Activated T-helper 1 cell treated with anti-CD3 and anti-CD28 coated beads, Interleukin-12 subunit alpha, Interleukin-12 subunit beta, Interleukin-2, Interleukin-4 antibody, amounts not matched to agents 30 ng/mL and 10 ng/mL and 1 ng/mL, durations not matched to agents 14 hours and 24 hours and 36 hours (primary cell): ENCODE results near the gene PANK1. TPM values are rescaled to one million over a fixed set of nuclear protein-coding genes. Genes with fewer than 3 reads are reported as not detected.
"Not testable (repeated sequence)": the region's sequence is repeated elsewhere in the genome, so short reads cannot be mapped to it uniquely, and the experiment has no call there.

Experiments used
- DNase-seq: peaks from one replicate; pipeline ENCODE4 v3.0.0; 2021; ENCODE audit warnings: low spot score
- H3K27ac Mint-ChIP-seq: one replicate; pipeline ENCODE4 v1.8.0; 2021; ENCODE audit warnings: mild to moderate bottlenecking, mixed read lengths
- H3K27me3 Mint-ChIP-seq: one replicate; pipeline ENCODE4 v1.8.0; 2022; ENCODE audit warnings: mild to moderate bottlenecking, moderate library complexity, mixed read lengths; ENCODE audit not compliant: insufficient read depth
- H3K36me3 Mint-ChIP-seq: one replicate; pipeline ENCODE4 v1.8.0; 2021; ENCODE audit warnings: low read depth, mixed read lengths
- H3K4me1 Mint-ChIP-seq: one replicate; pipeline ENCODE4 v1.8.0; 2021; ENCODE audit warnings: low read depth, mixed read lengths
- H3K4me3 Mint-ChIP-seq: one replicate; pipeline ENCODE4 v1.8.0; 2021; ENCODE audit warnings: mild to moderate bottlenecking, moderate library complexity, mixed read lengths
- H3K9me3 Mint-ChIP-seq: one replicate; pipeline ENCODE4 v1.8.0; 2021; ENCODE audit warnings: mixed read lengths
- intact Hi-C: fragments of 100-400 bp; cut with micrococcal nuclease; formaldehyde crosslinking; loops from one replicate; pipeline ENCODE4 v1.15.1; 2024
- total RNA-seq: library from RNA; stranded (reverse); gene quantifications from 2 replicates; pipeline ENCODE4 v1.2.3, GENCODE V29; 2022

The PANK1 gene
- total RNA-seq, 1 donor from 2014 or later, result 3.2 TPM

DNA sequence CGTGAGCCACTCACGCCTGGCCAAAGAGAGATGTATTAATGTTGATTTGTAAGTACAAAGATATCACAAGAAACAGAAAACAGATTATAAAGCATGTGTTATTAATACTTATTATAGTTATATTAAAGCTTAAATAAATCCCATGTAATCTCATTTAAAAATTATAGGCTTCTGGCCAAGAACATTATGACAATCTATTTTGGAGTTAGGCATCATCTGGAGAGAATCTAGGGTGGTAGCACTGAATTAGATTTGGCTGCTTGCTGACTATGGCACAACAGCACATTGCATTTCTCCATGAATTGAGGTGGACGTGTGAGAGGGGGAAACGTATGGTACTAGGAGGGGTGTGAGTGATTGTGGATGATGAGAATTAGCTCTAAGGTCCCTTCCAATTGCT lies 92.8 kb downstream of the PANK1 start:
- H3K9me3 Mint-ChIP-seq, result no peaks in the 10 kb centered on the region
- DNase-seq, result no peak
- H3K4me3 Mint-ChIP-seq, result no peak overlapping the region
- no peaks in the 10 kb centered on the region for H3K4me1 Mint-ChIP-seq
- no peak overlapping the region for H3K27ac Mint-ChIP-seq
- peaks cover 6% of the 10 kb centered on the region for H3K27me3 Mint-ChIP-seq
- no peaks in the 10 kb centered on the region for H3K36me3 Mint-ChIP-seq
- intact Hi-C loops, result no loop called here

DNA sequence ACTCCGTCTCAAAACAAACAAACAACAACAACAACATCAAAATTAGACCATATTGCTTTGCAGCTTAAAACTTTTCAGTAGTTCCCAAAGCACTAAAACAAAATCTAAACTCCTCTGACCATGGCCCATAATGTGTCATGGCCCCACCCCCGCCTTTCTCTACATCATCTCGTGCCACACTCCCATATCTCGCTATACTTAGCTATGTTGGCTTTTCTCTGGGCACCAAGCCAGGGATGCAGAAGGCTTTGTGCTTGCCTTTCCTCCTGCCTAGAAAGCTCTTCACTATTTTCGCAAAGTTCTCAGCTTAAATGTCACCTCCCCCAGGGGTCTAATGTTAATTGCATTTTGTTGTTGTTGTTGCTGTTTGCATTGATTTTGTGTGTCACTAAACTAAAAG lies 94.5 kb downstream of the PANK1 start:
- intact Hi-C loops, result no loop called here
- Mint-ChIP-seq H3K27ac (no peak overlapping the region), H3K36me3 (no peaks in the 10 kb centered on the region), H3K4me3 (no peak overlapping the region), H3K9me3 (no peaks in the 10 kb centered on the region), H3K4me1 (no peaks in the 10 kb centered on the region), H3K27me3 (peaks cover 6% of the 10 kb centered on the region)
- no peak for DNase-seq

DNA sequence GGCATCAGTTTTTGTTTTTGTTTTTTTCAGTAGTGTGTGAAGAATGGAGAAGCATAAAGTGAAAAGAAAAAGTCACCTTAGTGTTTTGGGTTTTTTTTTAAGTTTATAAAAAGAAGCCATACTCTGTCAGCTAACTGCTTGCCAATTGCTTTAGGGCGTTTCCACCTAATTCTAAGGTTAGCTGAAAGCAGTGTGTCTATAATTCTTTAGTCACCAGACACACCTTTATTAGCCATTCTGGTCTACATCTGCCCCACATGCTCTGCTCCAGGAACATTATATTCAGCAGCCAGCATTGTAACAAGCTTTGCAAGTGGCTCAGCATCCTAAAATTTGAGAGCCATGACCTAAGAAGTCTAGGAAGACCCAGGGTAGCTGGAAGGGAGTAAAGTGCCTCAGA lies 95.5 kb downstream of the PANK1 start:
- intact Hi-C loops, result no loop called here
- Mint-ChIP-seq H3K27ac (no peak overlapping the region), H3K4me3 (no peak overlapping the region), H3K4me1 (no peaks in the 10 kb centered on the region), H3K36me3 (no peaks in the 10 kb centered on the region), H3K9me3 (no peaks in the 10 kb centered on the region), H3K27me3 (peaks cover 6% of the 10 kb centered on the region)
- no peak for DNase-seq

DNA sequence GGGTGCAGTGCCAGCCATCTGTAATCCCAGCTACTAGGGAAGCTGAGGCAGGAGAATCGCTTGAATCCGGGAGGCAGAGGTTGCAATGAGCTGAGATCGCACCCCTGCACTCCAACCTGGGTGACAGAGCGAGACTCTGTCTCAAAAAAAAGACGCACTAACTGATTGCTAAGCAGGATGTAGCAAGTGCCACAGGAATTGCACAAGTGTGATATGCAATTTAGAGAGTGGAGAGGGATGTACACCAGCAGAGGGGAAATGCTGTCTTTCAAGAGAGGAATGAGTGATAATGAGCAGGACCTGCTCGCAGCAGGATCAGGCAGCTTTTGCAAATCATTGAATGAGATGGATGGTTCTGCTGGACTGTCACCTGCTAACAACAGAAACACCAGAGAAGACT lies 96.4 kb downstream of the PANK1 start:
- Mint-ChIP-seq H3K36me3 (no peaks in the 10 kb centered on the region), H3K9me3 (no peaks in the 10 kb centered on the region), H3K27ac (no peak overlapping the region), H3K4me1 (no peaks in the 10 kb centered on the region), H3K27me3 (peaks cover 4% of the 10 kb centered on the region), H3K4me3 (no peak overlapping the region)
- intact Hi-C loops, result no loop called here
- DNase-seq, result no peak

DNA sequence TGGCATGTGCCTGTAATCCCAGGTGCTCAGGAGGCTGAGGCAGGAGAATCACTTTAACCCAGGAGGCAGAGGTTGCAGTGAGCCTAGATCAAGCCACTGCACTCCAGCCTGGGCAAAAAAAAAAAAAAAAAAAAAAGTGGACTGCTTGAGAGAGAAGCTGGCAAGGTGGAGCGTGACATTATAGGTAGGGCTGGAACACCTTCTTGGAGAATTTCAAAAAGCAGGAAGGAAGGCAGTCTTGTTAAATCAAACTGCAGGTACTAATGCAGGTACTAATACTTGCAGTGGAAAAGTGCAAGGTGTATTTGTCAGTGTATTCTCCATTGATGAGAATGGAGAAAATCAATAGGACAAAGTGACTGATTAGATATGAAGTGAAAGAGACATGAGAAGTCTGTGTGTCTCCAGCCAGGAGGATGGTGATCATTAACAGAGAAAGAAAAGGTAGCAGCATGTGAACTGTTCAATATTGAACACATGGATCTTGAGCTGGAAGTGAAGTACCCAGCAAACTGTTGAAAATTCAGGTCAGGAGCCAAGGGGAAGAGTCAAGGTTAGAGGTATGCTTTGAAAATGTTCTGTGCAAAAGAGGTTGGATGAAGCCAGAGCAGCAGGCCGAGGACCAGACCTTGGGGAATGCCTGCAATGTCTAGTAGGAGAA lies 97.1 kb downstream of the PANK1 start:
- H3K27me3 Mint-ChIP-seq, result peaks cover 2% of the 10 kb centered on the region
- no peak for DNase-seq
- no peaks in the 10 kb centered on the region for H3K4me1 Mint-ChIP-seq
- no peaks in the 10 kb centered on the region for H3K9me3 Mint-ChIP-seq
- H3K27ac Mint-ChIP-seq, result no peak overlapping the region
- no peak overlapping the region for H3K4me3 Mint-ChIP-seq
- no peaks in the 10 kb centered on the region for H3K36me3 Mint-ChIP-seq
- intact Hi-C loops, result no loop called here

DNA sequence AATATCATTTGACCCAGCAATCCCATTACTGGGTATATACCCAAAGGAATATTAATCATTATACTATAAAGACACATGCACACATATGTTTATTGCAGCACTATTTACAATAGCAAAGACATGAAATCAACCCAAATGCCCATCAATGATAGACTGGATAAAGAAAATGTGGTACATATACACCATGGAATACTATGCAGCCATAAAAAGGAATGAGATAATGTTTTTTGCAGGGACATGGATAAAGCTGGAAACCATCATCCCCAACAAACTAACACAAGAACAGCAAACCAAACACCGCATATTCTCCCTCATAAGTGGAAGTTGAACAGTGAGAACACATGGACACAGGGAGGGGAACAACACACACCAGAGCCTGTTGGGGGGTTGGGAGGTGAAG lies 98.4 kb downstream of the PANK1 start:
- H3K9me3 Mint-ChIP-seq, H3K36me3 Mint-ChIP-seq, DNase-seq, H3K27ac Mint-ChIP-seq, H3K27me3 Mint-ChIP-seq, H3K4me3 Mint-ChIP-seq, H3K4me1 Mint-ChIP-seq, intact Hi-C loops: not testable (repeated sequence)

DNA sequence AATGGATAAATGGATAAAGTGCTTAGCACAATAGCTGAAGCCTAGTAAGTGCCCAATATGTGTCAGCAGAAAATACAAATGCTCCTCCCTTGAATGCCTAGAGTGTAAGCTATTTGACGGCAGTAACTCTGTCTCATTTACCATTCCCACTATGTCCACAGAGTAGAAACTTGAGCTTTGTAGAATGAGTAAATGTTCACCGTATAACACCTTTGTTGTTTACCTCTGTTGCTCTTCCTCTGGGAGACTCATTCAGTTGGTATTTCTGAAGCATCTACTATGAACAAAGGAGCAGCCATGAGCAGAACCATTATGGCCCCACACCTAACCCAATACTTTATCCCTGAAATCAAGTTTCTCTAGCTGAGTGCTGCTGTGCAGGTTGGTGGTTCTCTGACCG lies 101.2 kb downstream of the PANK1 start:
- intact Hi-C loops, result no loop called here
- Mint-ChIP-seq H3K4me1 (no peaks in the 10 kb centered on the region), H3K27me3 (peaks cover 8% of the 10 kb centered on the region), H3K27ac (no peak overlapping the region), H3K36me3 (no peaks in the 10 kb centered on the region), H3K9me3 (no peaks in the 10 kb centered on the region), H3K4me3 (no peak overlapping the region)
- DNase-seq, result no peak

DNA sequence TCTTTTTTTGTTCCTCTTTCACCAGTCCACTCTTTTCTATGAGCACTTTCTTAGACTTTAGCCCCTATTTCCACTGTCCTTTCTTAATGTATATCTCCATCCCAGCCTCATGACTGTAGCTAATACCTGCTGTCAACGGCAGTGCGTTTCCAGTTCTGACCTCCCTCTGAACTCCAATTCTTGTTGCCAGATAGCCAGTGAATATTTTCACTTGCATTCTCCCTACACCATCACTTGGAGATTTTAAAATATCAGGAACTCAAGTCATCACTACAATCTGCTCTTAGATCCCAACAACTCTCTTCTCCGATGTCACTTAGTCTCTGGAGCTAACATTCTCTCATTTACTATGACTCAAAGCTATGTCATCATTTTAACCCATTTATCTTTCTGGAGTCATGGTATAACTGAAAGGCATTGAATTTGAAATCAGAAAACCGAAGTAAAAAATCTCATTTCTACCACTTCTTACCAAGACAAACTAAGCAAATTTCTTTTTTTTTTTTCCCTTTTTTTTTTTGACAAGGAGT lies 104.6 kb downstream of the PANK1 start:
- H3K27ac Mint-ChIP-seq, result no peak overlapping the region
- no peak for DNase-seq
- no peaks in the 10 kb centered on the region for H3K36me3 Mint-ChIP-seq
- H3K4me1 Mint-ChIP-seq, result no peaks in the 10 kb centered on the region
- H3K9me3 Mint-ChIP-seq, result no peaks in the 10 kb centered on the region
- H3K27me3 Mint-ChIP-seq, result peaks cover 32% of the 10 kb centered on the region
- intact Hi-C loops, result no loop called here
- no peak overlapping the region for H3K4me3 Mint-ChIP-seq

DNA sequence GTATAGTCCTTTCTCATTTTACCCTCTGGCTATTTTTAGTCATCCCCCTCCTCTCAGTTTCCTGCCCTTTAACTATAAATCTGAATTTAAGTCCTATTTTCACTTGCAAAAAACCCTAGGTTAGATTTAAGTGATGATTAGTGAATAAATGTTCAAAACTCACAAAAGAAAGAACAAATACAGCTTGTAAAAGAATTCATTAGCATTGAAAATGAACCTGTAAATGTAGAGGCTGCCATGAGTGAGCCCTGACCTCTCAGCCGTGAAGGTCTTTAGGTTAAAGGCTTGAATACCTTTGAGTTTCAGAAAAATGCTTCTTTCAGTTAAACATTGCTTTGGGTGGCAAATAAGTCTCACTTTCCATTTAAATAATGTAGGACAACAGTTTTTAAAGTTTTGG lies 107.7 kb downstream of the PANK1 start:
- Mint-ChIP-seq H3K9me3 (no peaks in the 10 kb centered on the region), H3K27ac (no peak overlapping the region), H3K4me3 (no peak overlapping the region), H3K27me3 (peaks cover 54% of the 10 kb centered on the region), H3K36me3 (peaks cover 3% of the 10 kb centered on the region), H3K4me1 (peaks cover 5% of the 10 kb centered on the region)
- no peak for DNase-seq
- intact Hi-C loops, result no loop called here

DNA sequence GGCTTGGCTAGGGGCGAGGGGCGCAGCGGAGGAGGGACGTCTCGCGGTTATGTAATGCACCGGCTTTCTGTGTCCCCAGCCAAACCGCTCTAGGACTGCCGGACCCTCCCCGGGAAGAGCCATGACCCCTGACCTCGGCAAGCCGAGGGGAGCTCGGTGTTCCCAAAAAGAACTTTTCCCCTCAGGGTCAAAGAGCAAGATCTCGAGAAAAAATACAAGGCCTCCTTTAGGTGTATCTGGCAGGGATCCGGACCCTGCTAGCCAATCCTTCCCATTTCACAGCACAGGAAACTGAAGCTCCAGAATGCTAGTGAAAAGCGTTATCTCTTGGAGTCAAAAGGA lies 109.1 kb downstream of the PANK1 start:
- intact Hi-C loops, result no loop called here

DNA sequence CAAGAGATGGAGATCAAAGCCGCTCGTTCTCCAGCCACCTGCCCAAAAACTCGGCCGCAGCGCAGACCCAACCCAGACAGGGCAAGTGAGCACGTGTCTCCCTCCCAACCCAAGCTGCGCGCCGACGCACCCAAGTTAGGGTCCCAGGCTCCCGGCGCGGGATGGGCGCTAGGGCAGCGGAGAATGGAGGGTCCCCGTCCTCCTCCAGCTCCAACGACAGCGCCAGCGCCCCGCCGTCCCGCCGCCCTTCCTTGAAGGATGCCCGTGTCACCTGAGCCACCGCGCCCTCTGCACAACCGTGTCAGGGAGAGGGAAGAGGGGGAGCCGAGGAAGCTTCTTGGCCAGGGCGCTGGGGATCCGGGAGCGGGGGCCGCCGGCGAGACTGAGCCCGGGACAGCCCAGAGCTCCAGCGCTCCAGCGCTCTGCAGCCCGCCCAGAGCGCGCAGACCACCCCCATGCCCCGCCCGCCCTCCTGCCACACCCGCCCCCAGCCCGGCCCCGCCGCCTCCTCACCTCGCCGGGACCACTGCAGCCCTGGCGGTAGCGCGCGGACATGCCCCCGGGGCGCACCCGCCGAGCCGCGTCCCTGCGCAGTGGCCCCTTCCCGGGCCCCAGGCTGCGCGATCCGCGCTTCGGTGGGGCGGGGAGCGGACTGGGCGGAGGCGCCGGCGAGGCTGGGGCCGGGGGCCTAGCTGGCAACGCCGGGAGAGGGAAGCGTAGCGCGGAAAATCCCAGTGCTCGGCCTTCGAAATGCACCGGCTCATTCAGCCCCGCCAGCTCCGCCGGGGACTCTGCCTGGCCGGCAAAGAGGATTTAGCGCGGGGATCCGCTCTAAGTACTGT lies 109.7 kb downstream of the PANK1 start, which contains the start of gene SLC16A12:
SLC16A12 (minus strand) TSS at position 424 of the 842 bp plus-strand sequence. CDS start 73,016 bp downstream, outside the sequence.
- Mint-ChIP-seq H3K4me1 (peaks cover 5% of the 10 kb centered on the region), H3K9me3 (no peaks in the 10 kb centered on the region), H3K27ac (no peak within 1 kb of the TSS), H3K4me3 (no peak within 1 kb of the TSS), H3K36me3 (peaks cover 3% of the 10 kb centered on the region), H3K27me3 (peaks cover 60% of the 10 kb centered on the region)
- intact Hi-C loops, result no loop called here
- no peak for DNase-seq

More for the DNA sequence above, 109.1 kb downstream of the PANK1 start:
- H3K27ac Mint-ChIP-seq, result no peak overlapping the region
- no peak for DNase-seq
- H3K9me3 Mint-ChIP-seq, result no peaks in the 10 kb centered on the region
- H3K27me3 Mint-ChIP-seq, result peaks cover 63% of the 10 kb centered on the region
- no peak overlapping the region for H3K4me3 Mint-ChIP-seq
- H3K36me3 Mint-ChIP-seq, result peaks cover 3% of the 10 kb centered on the region
- peaks cover 5% of the 10 kb centered on the region for H3K4me1 Mint-ChIP-seq

DNA sequence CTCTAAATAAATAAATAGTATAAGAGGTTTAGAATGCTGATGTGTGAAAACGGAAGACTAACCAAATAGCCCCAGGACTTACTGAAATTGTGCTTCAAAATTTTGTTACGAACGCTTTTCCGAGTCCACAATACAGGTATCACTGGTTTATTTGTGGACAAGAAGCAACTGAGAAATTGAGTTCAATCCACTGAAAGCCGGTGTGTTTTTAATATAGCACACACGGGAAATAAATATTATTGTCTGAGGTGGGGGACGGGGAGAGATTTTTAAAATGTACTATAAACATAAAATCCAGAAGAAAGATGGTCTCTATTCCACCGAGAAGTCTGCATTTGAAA lies 110.2 kb downstream of the PANK1 start:
- intact Hi-C loops, result no loop called here
- Mint-ChIP-seq H3K36me3 (peaks cover 3% of the 10 kb centered on the region), H3K27me3 (peaks cover 58% of the 10 kb centered on the region), H3K27ac (no peak overlapping the region), H3K4me3 (no peak overlapping the region), H3K4me1 (peaks cover 5% of the 10 kb centered on the region), H3K9me3 (no peaks in the 10 kb centered on the region)
- DNase-seq, result no peak
